GM18502 (cell line): ENCODE measurements around the gene CCDC74A.
"Not testable (repeated sequence)": the region's sequence is repeated elsewhere in the genome, so short reads cannot be mapped to it uniquely, and the experiment has no call there.

Experiments used
- ATAC-seq: cut with Tn5 transposase; IDR thresholded peaks from one replicate; pipeline ENCODE4 v1.9.1; 2021; ENCODE audit warnings: mild to moderate bottlenecking; ENCODE audit not compliant: unreplicated experiment, poor library complexity

CCDC74A gene

DNA sequence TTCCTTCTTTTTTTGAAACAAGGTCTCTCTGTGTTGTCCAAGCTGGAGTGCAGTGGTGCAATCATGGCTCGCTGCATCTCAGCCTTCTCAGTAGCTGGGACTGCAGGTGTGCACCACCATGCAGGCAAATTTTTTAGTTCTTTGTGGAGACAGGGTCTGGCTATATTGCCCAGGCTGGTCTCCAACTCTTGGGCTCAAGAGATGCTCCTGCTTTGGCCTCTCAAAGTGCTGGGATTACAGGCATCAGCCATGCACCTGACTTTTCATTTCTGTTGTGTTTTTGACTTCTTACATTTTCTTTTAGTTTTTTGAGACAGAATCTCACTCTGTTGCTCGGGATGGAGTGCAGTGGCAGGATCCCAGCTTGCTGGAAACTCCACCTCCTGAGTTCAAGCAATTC lies 2.4 kb upstream of the CCDC74A start:
- not testable (repeated sequence) for ATAC-seq

GRCh38 chr2:131528981-131529863 lies 1.5 kb downstream of the CCDC74A start:
- ATAC-seq = peak; percentile 64

DNA sequence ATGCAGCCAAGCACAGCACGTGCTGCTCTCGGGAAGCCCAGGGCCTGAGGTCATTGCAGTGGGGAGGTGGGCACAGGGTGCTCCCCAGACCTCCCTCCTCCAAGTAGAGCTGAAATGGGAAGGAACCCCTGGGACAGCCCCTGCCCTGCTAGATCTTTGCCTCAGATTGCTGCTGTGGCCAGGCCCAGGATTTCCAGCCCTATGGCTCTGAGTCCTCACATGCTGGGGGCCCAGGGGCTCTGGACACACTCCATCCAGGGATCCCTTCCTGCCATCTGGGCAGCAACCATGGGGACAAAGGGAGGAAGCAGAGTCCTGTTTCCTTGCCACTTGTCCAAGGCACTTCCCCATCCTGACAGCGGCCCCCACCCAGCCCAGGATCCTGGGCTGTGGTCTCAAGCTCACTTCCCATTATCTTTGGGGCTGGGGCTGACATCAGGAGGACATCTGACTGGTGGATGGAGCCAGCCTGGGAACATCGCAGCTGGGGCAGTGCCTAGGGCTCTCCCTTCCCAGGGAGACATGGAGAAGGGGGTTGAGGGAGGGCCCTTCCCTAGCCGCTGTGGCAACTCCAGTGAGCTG lies 2.3 kb downstream of the CCDC74A start:
- peak; percentile 1 for ATAC-seq

DNA sequence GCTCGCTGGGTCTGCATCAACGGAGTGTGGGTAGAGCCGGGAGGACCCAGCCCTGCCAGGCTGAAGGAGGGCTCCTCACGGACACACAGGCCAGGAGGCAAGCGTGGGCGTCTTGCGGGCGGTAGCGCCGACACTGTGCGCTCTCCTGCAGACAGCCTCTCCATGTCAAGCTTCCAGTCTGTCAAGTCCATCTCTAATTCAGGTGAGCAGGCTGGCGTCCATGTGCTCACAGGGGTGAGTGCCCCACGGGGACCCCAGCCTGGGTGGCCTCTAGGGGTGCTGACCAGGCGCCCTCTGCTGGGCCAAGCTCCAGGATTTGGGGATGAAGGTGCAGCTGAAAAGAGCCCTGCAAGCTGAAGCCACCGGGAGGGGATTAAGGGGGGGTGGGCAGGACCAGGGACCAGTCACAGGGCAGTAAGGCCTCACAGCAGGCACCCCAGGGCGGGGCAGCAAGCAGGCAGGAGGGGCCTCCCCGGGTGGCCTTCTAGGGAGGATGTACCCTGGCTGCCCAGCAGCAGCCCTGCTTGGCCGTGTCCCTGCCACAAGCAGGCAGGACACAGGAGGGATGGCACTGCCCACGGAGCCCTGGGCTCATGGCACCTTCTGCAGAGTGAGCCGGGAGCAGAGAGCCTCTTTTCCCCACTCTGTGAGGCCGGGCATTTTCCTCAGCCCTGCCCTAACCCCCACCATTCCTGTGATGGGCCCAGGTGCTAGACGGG lies 3.1 kb downstream of the CCDC74A start:
- ATAC-seq = not testable (repeated sequence)

GRCh38 chr2:131531547-131532185 lies 4.0 kb downstream of the CCDC74A start:
- ATAC-seq = not testable (repeated sequence)

- ATAC-seq = not testable (repeated sequence)
Observed at GRCh38 chr2:131532723-131533608, 5.3 kb downstream of the CCDC74A start.

DNA sequence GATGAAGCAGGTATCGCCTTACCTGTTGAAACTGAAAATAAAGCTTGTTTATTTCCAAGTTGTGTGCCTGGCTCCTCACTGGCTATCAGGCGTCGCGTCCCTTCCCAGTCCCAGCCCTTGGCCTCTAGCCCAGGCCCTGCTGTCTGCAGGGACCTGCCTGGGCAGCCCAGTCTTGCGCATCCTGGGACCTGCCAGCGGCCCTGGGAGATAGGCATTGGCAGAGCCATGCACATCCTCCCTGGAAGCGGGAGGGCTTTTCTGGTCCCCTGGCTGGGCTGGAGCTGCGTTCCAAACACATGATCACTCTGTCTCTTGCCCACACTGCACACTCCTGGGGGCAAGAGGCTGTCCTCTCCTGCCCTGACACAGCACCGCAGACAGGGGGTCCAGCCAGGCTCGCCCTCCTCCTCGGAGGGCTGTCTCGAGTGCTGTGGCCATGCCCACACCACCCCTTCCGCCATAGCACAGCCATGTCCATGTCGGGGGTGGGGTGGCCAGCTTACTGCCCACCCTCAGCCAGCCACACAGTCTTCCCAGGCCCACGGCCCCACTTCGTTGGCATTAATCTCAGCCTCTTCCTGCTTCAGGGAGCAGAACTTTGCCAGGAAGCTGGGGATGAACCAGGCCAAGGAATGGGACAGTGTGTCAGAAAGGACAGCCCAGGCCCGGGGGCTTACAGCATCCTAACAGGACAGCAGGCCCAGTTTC lies 6.1 kb downstream of the CCDC74A start:
- not testable (repeated sequence) for ATAC-seq

DNA sequence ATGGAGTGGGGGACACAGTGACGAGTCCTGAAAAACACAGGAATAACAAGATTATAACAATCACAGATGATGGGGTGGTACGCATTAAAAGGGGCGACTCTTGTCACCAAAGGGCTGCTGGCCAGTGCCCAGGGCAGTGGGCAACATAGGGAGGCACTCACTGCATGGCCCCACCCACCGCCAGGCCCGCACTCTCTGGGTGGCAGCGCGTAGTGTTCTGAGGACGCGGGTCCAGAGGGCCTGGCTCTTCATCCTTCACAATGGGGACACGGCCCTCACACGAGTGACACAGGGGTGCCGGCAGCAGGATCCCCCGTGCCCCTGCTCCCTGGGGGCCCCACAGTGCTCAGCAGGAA lies 6.6 kb downstream of the CCDC74A start:
- not testable (repeated sequence) for ATAC-seq

GRCh38 chr2:131534965-131535364 lies 7.3 kb downstream of the CCDC74A start:
- not testable (repeated sequence) for ATAC-seq

DNA sequence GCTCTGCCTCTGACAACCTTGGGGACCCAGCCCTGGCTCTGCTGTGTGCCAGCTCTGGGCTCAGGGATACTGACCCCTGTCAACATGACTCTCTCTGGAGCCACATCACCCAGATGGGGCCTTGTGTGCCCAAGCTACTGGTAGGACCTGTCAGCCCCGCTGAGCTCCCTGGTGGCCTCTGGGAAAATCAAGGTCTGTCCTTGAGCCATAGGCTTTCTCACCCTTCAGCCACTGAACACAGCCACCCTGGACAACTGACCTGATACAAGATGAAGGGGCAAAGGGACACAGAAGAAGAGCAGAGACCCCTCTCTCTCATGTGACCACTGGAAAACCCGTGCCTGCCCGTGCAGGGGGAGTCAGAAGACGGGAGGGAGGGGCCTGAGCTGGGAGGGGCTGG lies 7.8 kb downstream of the CCDC74A start:
- no peak for ATAC-seq

DNA sequence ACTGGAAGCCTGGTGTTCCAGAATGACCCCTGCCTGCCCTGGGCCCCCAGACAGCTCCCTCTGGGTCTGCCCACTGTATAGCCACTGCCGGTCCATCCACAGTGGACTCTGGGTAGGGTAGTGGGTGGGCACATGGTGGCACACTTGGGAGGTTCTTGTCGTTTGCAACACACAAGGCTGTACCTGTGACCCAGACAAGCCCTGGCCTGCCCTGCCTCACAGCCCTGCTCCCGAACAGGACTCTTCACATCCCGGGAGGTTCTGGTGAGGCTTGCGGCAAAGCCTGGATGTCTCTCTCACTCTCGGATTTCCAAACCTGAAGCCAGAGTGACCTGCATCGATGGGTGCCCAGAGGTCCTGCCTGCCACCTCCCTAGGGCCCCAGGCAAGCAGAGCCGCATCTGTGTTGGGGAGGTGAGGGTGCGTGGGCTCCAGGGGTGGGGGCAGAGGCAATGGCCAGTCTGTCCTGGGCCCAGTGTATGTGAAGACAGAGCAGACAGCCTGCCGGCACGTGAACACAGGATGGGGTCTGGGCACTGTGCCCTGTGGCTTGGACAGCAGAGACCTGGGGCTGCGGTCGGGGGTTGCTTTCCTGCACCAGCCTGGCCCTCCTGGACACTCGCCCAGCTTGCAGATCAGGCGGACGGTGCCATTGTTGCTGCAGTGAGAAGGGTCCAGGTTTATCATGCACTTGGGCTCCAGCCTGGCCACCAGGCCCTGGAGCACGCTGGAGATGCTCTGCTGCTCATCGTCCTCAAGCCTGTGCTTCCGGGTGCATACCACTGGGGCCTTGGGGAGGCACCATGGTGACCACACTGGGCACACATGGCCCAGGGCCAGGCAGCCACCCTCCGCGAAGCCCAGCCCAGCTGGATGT lies 8.5 kb downstream of the CCDC74A start:
- ATAC-seq = not testable (repeated sequence)

DNA sequence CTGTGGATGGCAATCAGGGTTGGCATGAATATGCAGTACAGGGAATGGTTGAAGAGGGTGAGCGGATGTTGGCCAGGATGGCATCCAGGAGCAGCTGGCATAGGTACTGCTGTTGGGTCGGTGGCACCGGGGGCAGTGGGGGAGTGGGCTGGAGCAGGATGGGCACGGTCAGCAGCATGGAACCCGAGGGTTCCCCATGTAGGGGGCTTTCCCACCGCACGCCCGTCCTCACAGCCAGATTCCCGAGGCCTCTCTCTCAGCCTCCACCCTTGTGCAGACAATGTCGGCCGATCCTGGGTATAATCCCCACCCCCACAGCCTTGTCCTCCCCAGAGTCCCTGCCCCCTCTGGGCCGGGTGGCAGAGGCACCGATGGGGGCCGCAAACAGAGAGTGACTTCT lies 9.2 kb downstream of the CCDC74A start:
- ATAC-seq = not testable (repeated sequence)

DNA sequence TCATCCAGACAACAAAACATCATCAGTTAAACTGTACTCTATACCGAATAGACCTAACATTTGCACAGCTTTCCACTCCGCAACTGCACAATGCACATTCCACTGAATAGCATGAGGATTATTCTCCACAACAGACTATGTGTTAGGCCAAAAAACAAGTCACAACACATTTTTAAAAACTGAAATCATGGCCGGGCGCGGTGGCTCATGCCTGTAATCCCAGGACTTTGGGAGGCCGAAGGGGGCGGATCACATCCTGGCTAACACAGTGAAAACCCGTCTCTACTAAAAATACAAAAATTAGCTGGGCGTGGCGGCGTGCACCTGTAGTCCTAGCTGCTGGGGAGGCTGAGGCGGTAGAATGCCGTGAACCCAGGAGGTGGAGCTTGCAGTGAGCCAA lies 11.2 kb downstream of the CCDC74A start:
- ATAC-seq = not testable (repeated sequence)

- no peak for ATAC-seq
Observed at GRCh38 chr2:131542438-131543384, 15.0 kb downstream of the CCDC74A start.

- ATAC-seq = no peak
Observed at GRCh38 chr2:131543385-131543891, 15.8 kb downstream of the CCDC74A start.

DNA sequence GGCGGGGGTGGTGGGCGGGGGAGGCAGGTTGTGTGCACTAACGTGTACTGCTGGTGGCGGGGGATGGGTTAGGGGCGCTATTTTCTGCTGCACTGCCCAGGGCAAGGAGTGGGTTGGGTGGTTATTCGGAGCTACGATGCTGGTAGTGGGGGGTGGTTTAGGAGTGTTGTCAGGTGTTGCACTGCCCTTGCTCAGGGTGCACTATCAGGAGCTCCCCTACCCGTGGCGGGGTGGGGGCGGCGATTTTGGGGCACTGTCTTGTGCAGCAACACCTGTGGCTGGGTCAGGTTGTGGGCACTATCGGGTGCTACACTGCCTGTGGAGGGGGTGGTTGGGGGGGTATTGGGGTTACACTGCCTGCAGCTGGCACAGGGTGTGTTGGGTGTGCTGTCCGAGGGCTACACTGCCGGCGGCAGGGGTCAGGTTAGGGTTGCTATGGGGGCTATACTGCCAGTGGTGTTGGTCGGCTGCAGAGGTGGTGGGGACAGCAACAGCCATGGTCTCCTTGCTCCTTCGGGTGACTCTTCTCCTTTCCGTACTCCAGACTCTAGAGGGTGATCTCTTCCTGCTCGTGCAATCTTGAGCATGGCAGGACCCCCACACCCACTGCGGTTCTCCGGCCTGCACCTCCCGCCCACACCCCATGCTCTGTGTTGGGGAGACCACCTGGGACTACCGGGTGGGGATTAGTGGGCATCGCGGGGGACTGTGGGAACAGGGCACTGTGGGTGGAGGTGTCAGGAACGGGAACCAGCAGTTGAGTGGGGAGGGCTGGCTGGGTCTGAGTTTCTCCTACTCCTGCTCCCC lies 16.5 kb downstream of the CCDC74A start:
- not testable (repeated sequence) for ATAC-seq
